ENCODE measurements around the gene CFTR. TPM values are rescaled to one million over a fixed set of nuclear protein-coding genes. Genes with fewer than 3 reads are reported as not detected.

CFTR gene
- total RNA-seq, 1 donor = 0.43 TPM

- TF ChIP-seq, protein P1, sequence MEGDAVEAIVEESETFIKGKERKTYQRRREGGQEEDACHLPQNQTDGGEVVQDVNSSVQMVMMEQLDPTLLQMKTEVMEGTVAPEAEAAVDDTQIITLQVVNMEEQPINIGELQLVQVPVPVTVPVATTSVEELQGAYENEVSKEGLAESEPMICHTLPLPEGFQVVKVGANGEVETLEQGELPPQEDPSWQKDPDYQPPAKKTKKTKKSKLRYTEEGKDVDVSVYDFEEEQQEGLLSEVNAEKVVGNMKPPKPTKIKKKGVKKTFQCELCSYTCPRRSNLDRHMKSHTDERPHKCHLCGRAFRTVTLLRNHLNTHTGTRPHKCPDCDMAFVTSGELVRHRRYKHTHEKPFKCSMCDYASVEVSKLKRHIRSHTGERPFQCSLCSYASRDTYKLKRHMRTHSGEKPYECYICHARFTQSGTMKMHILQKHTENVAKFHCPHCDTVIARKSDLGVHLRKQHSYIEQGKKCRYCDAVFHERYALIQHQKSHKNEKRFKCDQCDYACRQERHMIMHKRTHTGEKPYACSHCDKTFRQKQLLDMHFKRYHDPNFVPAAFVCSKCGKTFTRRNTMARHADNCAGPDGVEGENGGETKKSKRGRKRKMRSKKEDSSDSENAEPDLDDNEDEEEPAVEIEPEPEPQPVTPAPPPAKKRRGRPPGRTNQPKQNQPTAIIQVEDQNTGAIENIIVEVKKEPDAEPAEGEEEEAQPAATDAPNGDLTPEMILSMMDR (IDR thresholded peaks at IDR 0.05; ENCODE audit: insufficient read depth, low read depth, low read length) = no peak
- DNase-seq (ENCODE audit: low read depth) = no peak
- peak overlapping the region; percentile 57 for H3K4me3 ChIP-seq (ENCODE audit: low read depth, low read length)
Observed at GRCh38 chr7:117478836-117479224, 995 bp upstream of the CFTR start.

GRCh38 chr7:117480055-117480362 lies 184 bp downstream of the CFTR start:
- peak overlapping the region; percentile 57 for H3K4me3 ChIP-seq (ENCODE audit: low read depth, low read length)
- TF ChIP-seq, protein P1 (IDR thresholded peaks at IDR 0.05; ENCODE audit: insufficient read depth, low read depth, low read length) = no peak
- DNase-seq (ENCODE audit: low read depth) = no peak

GRCh38 chr7:117480978-117481377 lies 1.2 kb downstream of the CFTR start:
- no peak for DNase-seq (ENCODE audit: low read depth)
- TF ChIP-seq, protein P1 (IDR thresholded peaks at IDR 0.05; ENCODE audit: insufficient read depth, low read depth, low read length) = peak; percentile 23

DNA sequence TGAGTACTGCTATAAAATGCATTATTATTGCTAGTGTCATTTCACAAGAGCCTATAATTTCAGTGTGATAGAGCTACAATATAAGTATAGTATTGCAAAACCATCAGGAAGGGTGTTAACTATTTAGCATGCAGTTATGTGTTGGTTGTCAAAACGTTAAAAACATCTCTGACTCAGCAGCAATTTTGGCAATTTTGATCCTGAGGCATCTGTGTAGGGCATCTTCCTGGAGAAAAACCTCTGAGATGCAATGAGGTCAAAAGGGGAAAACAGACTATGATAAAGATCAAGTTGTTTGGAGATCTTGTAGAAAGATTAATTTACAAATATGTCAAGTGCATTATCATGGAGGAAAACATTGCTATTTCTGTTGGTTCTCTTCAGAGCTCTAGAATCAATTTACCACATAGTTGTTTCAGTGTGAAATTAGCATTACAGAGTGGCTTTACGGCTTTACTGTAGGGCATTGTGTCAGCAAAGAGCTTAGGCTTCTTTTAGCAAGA lies 5.3 kb downstream of the CFTR start:
- TF ChIP-seq, protein P1 (IDR thresholded peaks at IDR 0.05; ENCODE audit: insufficient read depth, low read depth, low read length) = no peak
- H3K4me3 ChIP-seq (ENCODE audit: low read depth, low read length) = no peak overlapping the region
- no peak for DNase-seq (ENCODE audit: low read depth)

More at GRCh38 chr7:117480978-117481377, 1.2 kb downstream of the CFTR start:
- H3K4me3 ChIP-seq (ENCODE audit: low read depth, low read length) = peak overlapping the region; percentile 17

GRCh38 chr7:117489016-117489415 lies 9.2 kb downstream of the CFTR start:
- H3K4me3 ChIP-seq (ENCODE audit: low read depth, low read length) = no peak overlapping the region
- TF ChIP-seq, protein P1 (IDR thresholded peaks at IDR 0.05; ENCODE audit: insufficient read depth, low read depth, low read length) = no peak
- DNase-seq (ENCODE audit: low read depth) = no peak

DNA sequence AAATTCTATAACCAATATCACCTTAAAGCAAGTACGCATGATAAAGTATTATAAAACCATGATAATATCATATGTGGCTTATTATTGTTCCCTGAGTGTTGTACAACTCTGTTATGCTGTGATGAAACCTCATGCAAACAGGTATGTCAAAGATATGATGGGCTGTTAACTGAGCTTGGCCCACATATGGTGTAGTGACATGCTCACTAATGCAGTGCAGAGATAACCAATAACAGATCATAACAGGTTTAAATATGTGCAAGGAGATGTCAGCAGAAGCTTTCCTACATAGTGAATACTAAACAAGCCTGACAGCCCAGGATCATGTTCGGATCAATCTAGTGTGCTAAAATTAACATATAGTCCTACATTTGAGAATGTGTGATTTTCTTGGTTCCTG lies 9.6 kb downstream of the CFTR start:
- no peak overlapping the region for H3K4me3 ChIP-seq (ENCODE audit: low read depth, low read length)
- TF ChIP-seq, protein P1 (IDR thresholded peaks at IDR 0.05; ENCODE audit: insufficient read depth, low read depth, low read length) = no peak
- no peak for DNase-seq (ENCODE audit: low read depth)

DNA sequence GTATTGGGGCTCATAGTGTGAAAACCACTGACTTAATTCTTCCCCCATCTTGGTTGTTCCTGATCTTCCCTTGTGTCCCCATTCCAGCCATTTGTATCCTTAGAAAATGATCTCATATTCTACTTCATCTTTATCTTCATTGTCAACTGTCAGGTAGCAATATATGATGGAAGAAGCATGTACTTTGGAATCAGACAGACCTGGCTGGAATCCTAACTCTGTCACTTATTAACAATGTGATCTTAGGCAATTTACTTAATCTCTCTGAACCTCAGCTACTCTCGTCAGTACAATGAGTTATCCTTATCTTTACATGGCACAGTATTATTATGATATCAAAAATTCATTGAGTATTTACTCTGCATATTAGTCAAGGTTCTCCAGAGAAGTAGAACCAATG lies 10.1 kb downstream of the CFTR start:
- TF ChIP-seq, protein P1 (IDR thresholded peaks at IDR 0.05; ENCODE audit: insufficient read depth, low read depth, low read length) = no peak
- DNase-seq (ENCODE audit: low read depth) = no peak
- no peak overlapping the region for H3K4me3 ChIP-seq (ENCODE audit: low read depth, low read length)

Data from fibroblast of villous mesenchyme (primary cell).